Ovary (tissue), 3 donors: Measurements from ENCODE around the gene RNU4-1.

ENCODE experiments used
- CTCF ChIP-seq, 3 donors: fragments of 450-650 bp in 2 of 3; fragments of 200-600 bp in 1 of 3; IDR thresholded peaks; one replicate each; pipeline versions ENCODE4 v1.5.1 to v1.8.0; 2016 to 2022; ENCODE audit warnings: antibody characterized with exemption in 3 of 3, mild to moderate bottlenecking in 1 of 3
- EP300 ChIP-seq: sonication (generic); formaldehyde crosslinking; IDR thresholded peaks from one replicate; pipeline ENCODE4 v1.6.1; 2017; ENCODE audit warnings: antibody characterized with exemption
- POLR2A ChIP-seq: fragments of 450-650 bp; IDR thresholded peaks from one replicate; pipeline ENCODE4 v1.6.1; 2017; ENCODE audit warnings: antibody characterized with exemption, mild to moderate bottlenecking, moderate library complexity
- donor health status: DM: no; HTN: no; CAD: no.

- no peak for TF ChIP-seq POLR2A
- no peak for TF ChIP-seq CTCF (IDR thresholded peaks at IDR 0.05)
- no peak for TF ChIP-seq EP300
Observed at GRCh38 chr12:120324841-120325417, 31.9 kb upstream of the RNU4-1 start.
